GM12865 (cell line): Measurements from ENCODE around the gene JADE1.

Experiments
- DNase-seq: peaks from one replicate; pipeline ENCODE4 v3.0.0; 2010; ENCODE audit warnings: low read depth
- H3K4me3 ChIP-seq: 2 replicates; pipeline ENCODE4 v1.5.1; 2011; ENCODE audit warnings: mild to moderate bottlenecking, low read depth, low read length, control low read depth
- TF ChIP-seq, protein P1 (sequence below): IDR thresholded peaks from 2 replicates; pipeline ENCODE4 v1.5.1; 2011; ENCODE audit warnings: low read length, control low read depth, low read depth, inconsistent platforms; ENCODE audit not compliant: insufficient read depth; ENCODE audit errors: missing control alignments

JADE1 gene

GRCh38 chr4:128921954-128922353, 112.5 kb downstream of the JADE1 start:
- H3K4me3 ChIP-seq = no peak overlapping the region
- no peak for DNase-seq
- TF ChIP-seq, protein P1, sequence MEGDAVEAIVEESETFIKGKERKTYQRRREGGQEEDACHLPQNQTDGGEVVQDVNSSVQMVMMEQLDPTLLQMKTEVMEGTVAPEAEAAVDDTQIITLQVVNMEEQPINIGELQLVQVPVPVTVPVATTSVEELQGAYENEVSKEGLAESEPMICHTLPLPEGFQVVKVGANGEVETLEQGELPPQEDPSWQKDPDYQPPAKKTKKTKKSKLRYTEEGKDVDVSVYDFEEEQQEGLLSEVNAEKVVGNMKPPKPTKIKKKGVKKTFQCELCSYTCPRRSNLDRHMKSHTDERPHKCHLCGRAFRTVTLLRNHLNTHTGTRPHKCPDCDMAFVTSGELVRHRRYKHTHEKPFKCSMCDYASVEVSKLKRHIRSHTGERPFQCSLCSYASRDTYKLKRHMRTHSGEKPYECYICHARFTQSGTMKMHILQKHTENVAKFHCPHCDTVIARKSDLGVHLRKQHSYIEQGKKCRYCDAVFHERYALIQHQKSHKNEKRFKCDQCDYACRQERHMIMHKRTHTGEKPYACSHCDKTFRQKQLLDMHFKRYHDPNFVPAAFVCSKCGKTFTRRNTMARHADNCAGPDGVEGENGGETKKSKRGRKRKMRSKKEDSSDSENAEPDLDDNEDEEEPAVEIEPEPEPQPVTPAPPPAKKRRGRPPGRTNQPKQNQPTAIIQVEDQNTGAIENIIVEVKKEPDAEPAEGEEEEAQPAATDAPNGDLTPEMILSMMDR = no peak
